Activated CD4-positive, alpha-beta memory T cell treated with anti-CD3 and anti-CD28 coated beads for 36 hours (primary cell): ENCODE results near the gene AMOTL1. TPM values are rescaled to one million over a fixed set of nuclear protein-coding genes. Genes with fewer than 3 reads are reported as not detected.
"Not testable (repeated sequence)": the region's sequence is repeated elsewhere in the genome, so short reads cannot be mapped to it uniquely, and the experiment has no call there.

ENCODE experiments used
- CTCF ChIA-PET: fragments of 350-600 bp; sonication (Branson Sonifier 250); formaldehyde crosslinking; loops from one replicate; lab custom pipeline; 2021; ENCODE audit warnings: antibody characterized with exemption, inconsistent platforms; lab: Charles Lee
- POLR2A ChIA-PET: fragments of 350-600 bp; sonication (Branson Sonifier 250); formaldehyde crosslinking; loops from one replicate; lab custom pipeline; 2021; ENCODE audit warnings: antibody characterized with exemption; lab: Charles Lee
- DNase-seq: peaks from one replicate; pipeline ENCODE4 v3.0.0-alpha.2; 2020
- H3K27ac Mint-ChIP-seq: one replicate; pipeline ENCODE4 v1.8.0; 2021; ENCODE audit warnings: mixed read lengths
- H3K27me3 Mint-ChIP-seq: one replicate; pipeline ENCODE4 v1.8.0; 2021; ENCODE audit warnings: mixed read lengths
- H3K36me3 Mint-ChIP-seq: one replicate; pipeline ENCODE4 v1.8.0; 2021; ENCODE audit warnings: mixed read lengths
- H3K4me1 Mint-ChIP-seq: one replicate; pipeline ENCODE4 v1.8.0; 2021; ENCODE audit warnings: low read depth, mixed read lengths
- H3K4me3 Mint-ChIP-seq: one replicate; pipeline ENCODE4 v1.8.0; 2021; ENCODE audit warnings: mild to moderate bottlenecking, mixed read lengths
- H3K9me3 Mint-ChIP-seq: one replicate; pipeline ENCODE4 v1.8.0; 2021; ENCODE audit warnings: mixed read lengths
- intact Hi-C: fragments of 100-400 bp; cut with micrococcal nuclease; formaldehyde crosslinking; loops from one replicate; pipeline ENCODE4 v1.15.1; 2023
- total RNA-seq, 2 experiments: library from RNA; stranded (reverse); gene quantifications; one replicate each; pipeline ENCODE4 v1.2.3, GENCODE V29; 2021

Gene AMOTL1
- total RNA-seq, 2 experiments from 2014 or later, result 0.24 to 0.31 TPM

DNA sequence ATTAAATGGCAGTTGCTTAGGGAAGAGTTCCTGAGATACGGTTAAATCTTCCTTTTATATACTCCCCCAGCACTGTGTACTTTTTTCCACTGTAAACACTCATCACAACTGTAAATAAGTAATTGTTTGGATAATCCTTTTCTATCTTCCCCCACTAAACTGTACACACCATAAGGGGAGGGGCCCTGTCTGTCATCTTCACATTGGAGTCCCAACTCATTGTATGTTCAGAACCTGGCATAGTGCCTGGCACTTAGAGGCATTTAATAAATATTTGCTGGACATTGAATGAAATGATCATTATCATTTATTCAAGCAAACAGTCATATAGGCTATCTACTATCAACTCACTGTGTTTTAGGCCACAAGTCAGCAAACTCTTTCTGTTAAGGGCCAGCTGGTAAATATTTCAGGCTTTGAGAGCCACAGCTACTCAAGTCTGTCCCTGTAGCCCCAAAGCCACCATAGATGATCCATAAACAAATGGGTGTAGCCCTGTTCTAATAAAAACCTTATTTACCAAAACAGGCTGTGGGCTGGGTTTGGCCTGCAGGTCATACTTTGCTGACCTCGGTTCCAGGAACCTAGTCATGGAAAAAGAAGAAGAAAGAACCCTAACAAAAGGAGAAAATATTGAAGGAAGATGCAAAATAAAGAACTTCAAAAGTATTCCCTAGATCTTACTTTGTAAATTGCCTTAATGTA is 70.0 kb downstream of the AMOTL1 start:
- DNase-seq, result no peak
- CTCF ChIA-PET, result no interaction called here
- intact Hi-C loops, result no loop called here
- Mint-ChIP-seq H3K4me1 (no peaks in the 10 kb centered on the region), H3K27me3 (peaks cover 3% of the 10 kb centered on the region), H3K27ac (no peak overlapping the region), H3K36me3 (no peaks in the 10 kb centered on the region), H3K4me3 (no peak overlapping the region), H3K9me3 (no peaks in the 10 kb centered on the region)
- POLR2A ChIA-PET, result no interaction called here

DNA sequence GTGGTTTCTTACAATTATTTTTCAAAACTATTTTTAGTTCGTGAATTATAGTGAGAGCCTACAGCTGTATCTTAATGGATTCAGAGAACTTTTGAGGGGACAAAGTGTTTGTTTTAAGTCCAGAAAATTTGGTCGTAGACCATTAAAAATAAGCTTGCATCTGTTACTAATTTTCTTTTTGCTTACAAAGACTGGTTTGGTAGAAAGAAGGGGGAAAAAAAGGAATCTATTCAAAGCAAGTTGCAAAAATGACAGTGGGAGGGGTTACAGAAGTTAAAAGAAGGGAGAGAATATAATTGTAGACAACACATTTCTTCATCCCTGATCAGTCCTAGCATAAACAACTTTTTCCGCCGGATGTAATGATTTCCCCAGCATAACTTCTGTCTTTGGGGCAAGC is 72.1 kb downstream of the AMOTL1 start:
- Mint-ChIP-seq H3K4me1 (no peaks in the 10 kb centered on the region), H3K4me3 (no peak overlapping the region), H3K9me3 (no peaks in the 10 kb centered on the region), H3K27ac (no peak overlapping the region), H3K27me3 (peaks cover 3% of the 10 kb centered on the region), H3K36me3 (no peaks in the 10 kb centered on the region)
- POLR2A ChIA-PET, result no interaction called here
- intact Hi-C loops, result no loop called here
- CTCF ChIA-PET, result no interaction called here
- no peak for DNase-seq

DNA sequence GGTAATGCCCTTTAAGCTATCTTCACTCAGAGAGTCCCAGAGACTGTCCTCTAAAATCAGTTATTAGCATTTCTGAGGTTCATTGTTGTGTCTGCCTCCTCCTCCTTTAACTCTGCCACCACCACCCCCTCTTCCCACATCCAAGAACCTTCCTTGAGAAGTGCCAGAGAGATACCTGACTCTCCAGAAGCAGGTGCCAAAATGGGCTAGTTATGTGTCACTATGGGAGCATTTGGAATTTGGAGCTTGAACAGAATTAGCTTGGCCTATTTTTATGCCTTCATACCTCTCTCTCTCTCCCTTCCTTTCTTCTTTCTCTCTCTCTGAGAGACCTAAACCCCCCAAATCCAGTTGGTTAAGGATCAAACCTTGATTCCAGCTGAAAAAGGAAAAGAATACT is 75.9 kb downstream of the AMOTL1 start:
- DNase-seq, result no peak
- Mint-ChIP-seq H3K9me3 (no peaks in the 10 kb centered on the region), H3K4me3 (no peak overlapping the region), H3K27ac (no peak overlapping the region), H3K36me3 (no peaks in the 10 kb centered on the region), H3K27me3 (peaks cover 3% of the 10 kb centered on the region), H3K4me1 (no peaks in the 10 kb centered on the region)
- intact Hi-C loops, result no loop called here
- ChIA-PET POLR2A (no interaction called here), CTCF (no interaction called here)

DNA sequence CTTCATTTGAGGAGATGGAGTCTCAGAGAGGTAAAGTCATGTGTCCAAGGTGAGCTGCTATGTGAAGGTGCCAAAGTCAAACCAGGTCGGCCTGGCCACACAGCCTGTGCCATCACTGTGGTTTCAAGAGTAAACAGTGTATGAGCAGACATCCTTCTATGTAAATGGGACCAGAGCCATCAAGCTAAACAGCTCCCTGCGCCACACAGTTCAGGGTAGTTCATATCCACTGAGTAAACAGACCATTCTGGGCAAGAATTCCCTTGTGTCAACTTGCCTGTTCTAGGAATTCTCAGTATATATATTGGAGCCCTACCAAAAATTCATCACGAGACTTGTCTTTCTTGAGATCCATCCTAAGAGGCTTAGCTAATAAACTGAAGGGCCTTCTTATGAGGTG is 77.5 kb downstream of the AMOTL1 start:
- no peak overlapping the region for H3K27ac Mint-ChIP-seq
- intact Hi-C loops, result no loop called here
- peaks cover 3% of the 10 kb centered on the region for H3K27me3 Mint-ChIP-seq
- H3K4me1 Mint-ChIP-seq, result no peaks in the 10 kb centered on the region
- H3K36me3 Mint-ChIP-seq, result no peaks in the 10 kb centered on the region
- H3K4me3 Mint-ChIP-seq, result no peak overlapping the region
- no peaks in the 10 kb centered on the region for H3K9me3 Mint-ChIP-seq
- ChIA-PET POLR2A (no interaction called here), CTCF (no interaction called here)
- DNase-seq, result no peak

DNA sequence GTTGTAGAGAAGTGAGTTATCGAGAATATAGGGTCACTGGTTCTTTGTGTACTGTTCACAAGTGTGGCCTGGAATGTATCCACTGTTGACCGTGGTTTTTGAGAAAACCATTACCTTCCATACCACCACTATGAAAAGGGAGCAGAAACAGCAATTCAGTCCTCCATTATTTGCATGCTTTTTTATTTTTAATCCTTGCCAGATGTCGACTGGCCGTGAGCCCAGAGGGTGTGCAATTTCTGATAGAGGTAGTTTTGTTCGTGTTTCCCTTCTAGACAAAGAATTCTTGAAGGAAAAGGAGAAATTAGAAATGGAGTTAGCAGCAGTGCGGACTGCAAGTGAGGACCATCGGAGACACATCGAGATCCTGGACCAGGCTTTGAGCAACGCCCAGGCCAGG is 81.7 kb downstream of the AMOTL1 start:
- POLR2A ChIA-PET, result no interaction called here
- Mint-ChIP-seq H3K36me3 (no peaks in the 10 kb centered on the region), H3K27ac (no peak overlapping the region), H3K27me3 (peaks cover 3% of the 10 kb centered on the region), H3K4me3 (no peak overlapping the region), H3K4me1 (no peaks in the 10 kb centered on the region), H3K9me3 (no peaks in the 10 kb centered on the region)
- intact Hi-C loops, result no loop called here
- CTCF ChIA-PET, result no interaction called here
- DNase-seq, result no peak

DNA sequence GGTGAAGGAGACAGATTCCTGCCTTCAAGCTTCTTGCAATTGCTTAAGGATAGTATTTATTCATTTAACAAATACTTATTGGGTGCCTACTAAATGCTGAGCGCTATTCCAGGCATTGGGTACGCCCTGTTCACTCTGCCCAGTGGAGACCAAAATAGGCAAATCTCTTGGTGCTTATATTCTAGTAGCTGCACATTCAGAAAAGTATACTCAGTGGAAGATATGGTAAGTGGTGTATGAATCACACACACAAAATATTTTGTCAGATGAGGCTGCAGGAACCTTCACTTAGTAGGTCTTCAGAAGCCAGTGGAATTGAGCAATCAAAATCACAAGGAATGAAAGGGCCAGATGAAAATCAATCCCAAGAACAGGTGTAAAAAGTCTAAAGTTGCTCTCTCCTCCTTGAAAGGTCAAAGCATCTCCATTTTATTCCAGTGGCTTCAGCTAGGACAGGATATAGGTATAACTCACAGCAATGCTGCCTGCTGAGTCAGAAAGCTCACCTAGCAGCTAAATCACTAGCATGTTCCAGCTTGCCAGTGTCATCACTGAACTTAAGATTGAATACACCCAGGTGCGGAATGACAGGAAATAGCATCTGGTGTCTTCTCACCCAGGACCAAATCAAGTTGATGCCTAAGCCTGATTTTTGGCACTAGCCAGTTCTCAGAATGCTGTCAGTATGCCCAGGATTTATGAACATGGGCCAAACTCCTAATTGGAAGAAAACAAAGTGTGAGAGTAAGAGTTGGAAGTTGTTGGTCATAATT is 83.9 kb downstream of the AMOTL1 start:
- Mint-ChIP-seq H3K27me3 (peaks cover 3% of the 10 kb centered on the region), H3K36me3 (no peaks in the 10 kb centered on the region), H3K4me3 (no peak overlapping the region), H3K9me3 (no peaks in the 10 kb centered on the region), H3K27ac (no peak overlapping the region), H3K4me1 (no peaks in the 10 kb centered on the region)
- DNase-seq, result no peak
- ChIA-PET CTCF (no interaction called here), POLR2A (no interaction called here)
- intact Hi-C loops, result no loop called here

DNA sequence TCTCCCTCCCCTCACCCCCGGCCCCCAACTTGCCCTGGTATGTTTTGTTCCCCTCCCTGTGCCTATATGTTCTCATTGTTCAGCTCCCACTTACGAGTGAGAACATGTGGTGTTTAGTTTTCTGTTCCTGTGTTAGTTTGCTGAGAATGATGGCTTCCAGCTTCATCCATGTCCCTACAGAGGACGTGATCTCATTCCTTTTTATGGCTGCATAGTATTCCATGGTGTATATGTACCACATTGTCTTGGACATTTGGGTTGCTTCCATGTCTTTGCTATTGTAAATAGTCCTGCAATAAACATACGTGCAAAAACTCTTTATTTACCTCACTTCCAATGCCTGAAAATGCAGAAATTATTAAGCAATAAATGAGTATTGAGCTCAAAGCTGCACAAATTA is 85.1 kb downstream of the AMOTL1 start:
- CTCF ChIA-PET, result interaction anchor here (0.8 kb wide), 1 partner anchor 10 kb away, joined by 3 read pairs; no protein-coding TSS in a partner anchor
- H3K27me3 Mint-ChIP-seq, DNase-seq, H3K4me1 Mint-ChIP-seq, H3K9me3 Mint-ChIP-seq, POLR2A ChIA-PET, intact Hi-C loops, H3K4me3 Mint-ChIP-seq, H3K27ac Mint-ChIP-seq, H3K36me3 Mint-ChIP-seq: not testable (repeated sequence)

DNA sequence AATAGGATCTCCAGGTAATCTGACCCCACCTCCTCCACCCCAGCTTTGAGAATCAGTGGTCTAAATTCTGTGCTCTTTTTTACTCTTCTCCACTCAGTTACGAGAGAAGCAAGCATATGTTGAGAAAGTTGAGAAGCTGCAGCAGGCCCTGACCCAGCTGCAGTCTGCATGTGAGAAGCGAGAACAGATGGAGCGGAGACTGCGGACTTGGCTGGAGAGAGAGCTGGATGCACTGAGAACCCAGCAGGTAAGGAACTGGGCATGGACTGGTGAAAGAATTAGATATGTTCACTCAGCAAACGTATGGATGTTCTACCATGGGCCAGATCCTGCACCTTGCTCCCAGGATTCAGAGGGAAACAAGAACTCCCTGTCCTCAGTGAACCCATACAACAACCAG is 85.7 kb downstream of the AMOTL1 start:
- Mint-ChIP-seq H3K4me1 (no peaks in the 10 kb centered on the region), H3K9me3 (no peaks in the 10 kb centered on the region), H3K27ac (no peak overlapping the region), H3K27me3 (peaks cover 3% of the 10 kb centered on the region), H3K4me3 (no peak overlapping the region), H3K36me3 (no peaks in the 10 kb centered on the region)
- DNase-seq, result no peak
- ChIA-PET POLR2A (no interaction called here), CTCF (interaction anchor here (0.8 kb wide), 1 partner anchor 10 kb away, joined by 3 read pairs; no protein-coding TSS in a partner anchor)
- intact Hi-C loops, result no loop called here

DNA sequence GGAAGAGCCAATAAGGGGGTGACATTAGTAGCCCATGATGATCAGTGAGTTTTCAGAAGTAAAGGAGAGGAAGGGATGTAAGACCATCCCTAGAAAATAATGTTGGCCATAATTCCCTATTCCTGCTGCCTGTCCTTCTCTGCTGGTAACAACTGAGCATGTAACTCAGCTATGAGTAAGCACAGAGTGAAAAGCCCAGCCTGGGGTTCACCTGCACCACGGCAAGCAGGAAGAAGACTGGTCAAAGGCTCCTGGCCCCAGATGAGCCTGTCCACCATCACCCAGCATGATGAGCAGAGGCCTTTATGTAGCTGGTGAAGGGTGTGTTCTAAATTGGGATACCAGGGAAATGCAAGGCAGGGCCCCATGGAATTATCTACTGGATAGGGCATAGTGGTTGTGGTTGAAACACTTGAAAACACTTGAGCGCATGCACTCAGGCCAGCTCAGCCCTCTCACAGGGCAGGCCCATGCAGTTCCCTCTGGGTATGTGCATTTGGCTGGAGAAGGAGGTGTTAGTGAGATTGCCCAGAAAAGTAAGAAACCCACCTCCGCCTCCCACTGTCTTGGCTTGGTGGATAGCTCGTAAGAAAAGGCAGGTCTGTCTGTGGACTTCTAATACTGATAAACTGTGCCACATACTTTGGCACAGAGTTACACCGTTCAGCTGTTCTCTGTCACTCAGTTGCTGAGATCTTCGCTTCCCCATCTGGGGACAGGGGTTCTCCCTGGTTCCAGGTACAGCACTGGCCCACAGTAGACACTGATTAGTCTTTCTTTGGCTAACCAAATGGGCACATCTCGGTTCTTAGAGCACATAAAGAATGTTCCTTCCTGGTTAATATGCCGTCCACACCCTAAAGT is 86.8 kb downstream of the AMOTL1 start:
- H3K27ac Mint-ChIP-seq, result no peak overlapping the region
- peaks cover under 1% of the 10 kb centered on the region for H3K27me3 Mint-ChIP-seq
- CTCF ChIA-PET, result no interaction called here
- H3K9me3 Mint-ChIP-seq, result no peaks in the 10 kb centered on the region
- intact Hi-C loops, result no loop called here
- no peak overlapping the region for H3K4me3 Mint-ChIP-seq
- POLR2A ChIA-PET, result no interaction called here
- H3K36me3 Mint-ChIP-seq, result no peaks in the 10 kb centered on the region
- H3K4me1 Mint-ChIP-seq, result no peaks in the 10 kb centered on the region
- DNase-seq, result no peak

DNA sequence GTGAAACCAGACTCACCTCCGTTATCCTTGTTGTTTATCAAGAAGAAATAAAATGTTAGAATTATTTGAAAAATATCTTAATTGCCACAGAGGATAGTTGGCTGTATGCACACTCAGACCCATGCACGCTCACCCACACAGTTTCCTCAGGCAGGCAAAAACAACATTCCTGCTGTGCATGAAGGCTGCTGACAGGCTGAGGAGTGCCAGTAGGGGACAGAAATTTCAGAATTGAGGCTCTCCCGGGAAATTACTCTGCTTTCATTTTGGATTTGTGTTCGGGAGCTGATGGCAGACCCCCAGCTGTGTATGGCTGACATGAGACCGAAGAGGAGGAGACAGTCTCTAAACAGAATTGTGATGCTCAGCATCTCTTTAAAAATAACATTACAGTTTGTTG is 87.5 kb downstream of the AMOTL1 start:
- no peaks in the 10 kb centered on the region for H3K4me1 Mint-ChIP-seq
- no peaks in the 10 kb centered on the region for H3K27me3 Mint-ChIP-seq
- H3K4me3 Mint-ChIP-seq, result no peak overlapping the region

DNA sequence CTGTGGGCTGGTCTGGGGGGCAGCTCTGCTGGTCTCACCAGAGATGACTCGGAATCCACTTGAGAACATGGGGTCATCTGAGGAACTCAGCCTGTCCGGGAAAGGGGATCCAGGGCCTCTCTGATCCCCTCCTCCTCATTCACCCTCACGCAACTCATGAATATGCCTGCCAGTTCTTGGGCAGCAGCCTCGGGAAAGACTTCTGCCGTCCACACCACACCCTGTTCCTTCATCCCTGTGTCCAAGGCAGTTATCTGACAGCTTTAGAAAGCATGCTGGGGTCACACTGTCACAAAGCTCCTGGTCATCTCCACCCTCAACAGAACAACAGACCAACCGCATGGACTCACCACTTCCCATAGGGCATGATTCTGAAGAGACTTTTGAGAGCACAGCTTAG is 88.3 kb downstream of the AMOTL1 start:
- Mint-ChIP-seq H3K4me1 (no peaks in the 10 kb centered on the region), H3K36me3 (no peaks in the 10 kb centered on the region), H3K4me3 (no peak overlapping the region), H3K27me3 (peaks cover 2% of the 10 kb centered on the region), H3K27ac (no peak overlapping the region), H3K9me3 (no peaks in the 10 kb centered on the region)
- ChIA-PET CTCF (no interaction called here), POLR2A (no interaction called here)
- no peak for DNase-seq
- intact Hi-C loops, result no loop called here

More for the DNA sequence above, 87.5 kb downstream of the AMOTL1 start:
- no peak overlapping the region for H3K27ac Mint-ChIP-seq
- POLR2A ChIA-PET, result no interaction called here
- intact Hi-C loops, result no loop called here
- no peaks in the 10 kb centered on the region for H3K9me3 Mint-ChIP-seq
- CTCF ChIA-PET, result no interaction called here
- no peaks in the 10 kb centered on the region for H3K36me3 Mint-ChIP-seq
- no peak for DNase-seq

DNA sequence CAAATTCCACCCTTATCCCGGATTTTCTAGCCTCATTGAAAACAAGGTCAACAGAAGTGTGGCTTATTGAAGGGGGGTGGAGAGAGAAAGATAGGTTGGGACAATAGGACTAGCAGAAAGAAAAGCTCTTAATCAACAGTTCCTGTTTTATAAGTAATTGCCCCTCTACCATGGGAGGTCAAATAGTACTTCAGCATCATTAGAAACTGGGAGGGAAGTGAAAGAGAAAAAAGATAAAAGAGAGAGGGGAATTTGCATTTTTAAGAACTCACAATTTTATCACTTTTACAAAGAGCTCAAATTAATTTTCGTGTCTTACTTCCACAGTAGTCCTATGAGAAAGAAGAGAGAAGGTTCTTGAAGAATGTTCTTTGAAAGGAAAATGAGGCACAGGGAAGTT is 89.2 kb downstream of the AMOTL1 start:
- POLR2A ChIA-PET, result no interaction called here
- peaks cover 4% of the 10 kb centered on the region for H3K27me3 Mint-ChIP-seq
- no peaks in the 10 kb centered on the region for H3K9me3 Mint-ChIP-seq
- CTCF ChIA-PET, result no interaction called here
- intact Hi-C loops, result no loop called here
- no peaks in the 10 kb centered on the region for H3K36me3 Mint-ChIP-seq
- DNase-seq, result no peak
- no peak overlapping the region for H3K4me3 Mint-ChIP-seq
- no peak overlapping the region for H3K27ac Mint-ChIP-seq
- H3K4me1 Mint-ChIP-seq, result no peaks in the 10 kb centered on the region
